Measurements from ENCODE around the gene IPO9.
A peak's percentile ranks its signal among the peaks of the same experiment; 100 is the strongest.

IPO9 gene

DNA sequence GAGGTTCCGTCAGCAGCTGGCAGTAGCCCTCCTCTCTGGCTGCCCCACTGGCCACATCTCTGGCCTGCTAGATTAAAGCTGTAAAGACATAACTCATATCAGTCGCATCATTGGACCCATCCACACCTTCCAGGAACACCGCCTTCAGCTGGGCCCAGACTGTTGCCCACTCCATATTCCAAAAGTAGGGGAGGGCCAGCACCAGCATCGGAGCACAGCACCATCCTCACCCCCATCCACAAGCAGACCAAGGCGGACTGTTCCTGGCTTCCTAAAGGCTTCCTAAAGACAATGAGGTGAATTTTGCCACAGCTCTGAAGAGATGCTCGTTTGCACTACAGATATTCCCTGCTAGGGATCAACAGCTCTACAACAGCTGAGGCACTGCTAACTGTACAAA is 63.3 kb downstream of the IPO9 start:
- TF ChIP-seq, protein P1, sequence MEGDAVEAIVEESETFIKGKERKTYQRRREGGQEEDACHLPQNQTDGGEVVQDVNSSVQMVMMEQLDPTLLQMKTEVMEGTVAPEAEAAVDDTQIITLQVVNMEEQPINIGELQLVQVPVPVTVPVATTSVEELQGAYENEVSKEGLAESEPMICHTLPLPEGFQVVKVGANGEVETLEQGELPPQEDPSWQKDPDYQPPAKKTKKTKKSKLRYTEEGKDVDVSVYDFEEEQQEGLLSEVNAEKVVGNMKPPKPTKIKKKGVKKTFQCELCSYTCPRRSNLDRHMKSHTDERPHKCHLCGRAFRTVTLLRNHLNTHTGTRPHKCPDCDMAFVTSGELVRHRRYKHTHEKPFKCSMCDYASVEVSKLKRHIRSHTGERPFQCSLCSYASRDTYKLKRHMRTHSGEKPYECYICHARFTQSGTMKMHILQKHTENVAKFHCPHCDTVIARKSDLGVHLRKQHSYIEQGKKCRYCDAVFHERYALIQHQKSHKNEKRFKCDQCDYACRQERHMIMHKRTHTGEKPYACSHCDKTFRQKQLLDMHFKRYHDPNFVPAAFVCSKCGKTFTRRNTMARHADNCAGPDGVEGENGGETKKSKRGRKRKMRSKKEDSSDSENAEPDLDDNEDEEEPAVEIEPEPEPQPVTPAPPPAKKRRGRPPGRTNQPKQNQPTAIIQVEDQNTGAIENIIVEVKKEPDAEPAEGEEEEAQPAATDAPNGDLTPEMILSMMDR (IDR thresholded peaks at IDR 0.05; ENCODE audit: borderline replicate concordance, control extremely low read depth, extremely low read depth, insufficient read depth, missing control alignments) = no peak
- in situ Hi-C loops (cut with MboI; ENCODE audit: low sequenced_read_pairs, unreplicated experiment) = loop anchor here (25.0 kb wide), 1 partner anchor 220 kb away; the partner anchor contains the start of gene GPR37L1
- peak; percentile 6 for DNase-seq (ENCODE audit: low spot score)

DNA sequence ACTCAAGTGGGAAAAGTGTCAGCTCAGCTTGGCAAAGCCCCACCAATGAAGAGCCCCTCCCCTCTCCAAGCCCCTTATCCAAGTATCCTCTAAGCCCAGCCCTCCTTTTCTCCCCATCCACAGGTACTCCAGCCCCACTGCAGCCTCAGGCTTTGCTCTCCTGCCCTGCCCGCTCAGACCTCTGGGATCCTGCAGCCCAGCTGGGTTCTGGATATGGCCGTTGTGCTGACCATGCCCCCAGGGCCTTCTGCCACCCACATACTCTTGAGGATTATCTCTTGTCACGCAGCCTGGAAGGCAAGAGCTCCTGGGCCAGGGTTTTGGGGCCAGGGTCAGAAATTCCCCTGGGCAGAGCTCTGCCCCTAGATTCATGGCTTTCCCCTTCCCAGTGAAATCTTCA is 64.5 kb downstream of the IPO9 start:
- in situ Hi-C loops (cut with MboI; ENCODE audit: low sequenced_read_pairs, unreplicated experiment) = loop anchor here (25.0 kb wide), 1 partner anchor 219 kb away; the partner anchor contains the start of gene GPR37L1
- TF ChIP-seq, protein P1 (IDR thresholded peaks at IDR 0.05; ENCODE audit: borderline replicate concordance, control extremely low read depth, extremely low read depth, insufficient read depth, missing control alignments) = no peak
- peak; percentile 8 for DNase-seq (ENCODE audit: low spot score)

DNA sequence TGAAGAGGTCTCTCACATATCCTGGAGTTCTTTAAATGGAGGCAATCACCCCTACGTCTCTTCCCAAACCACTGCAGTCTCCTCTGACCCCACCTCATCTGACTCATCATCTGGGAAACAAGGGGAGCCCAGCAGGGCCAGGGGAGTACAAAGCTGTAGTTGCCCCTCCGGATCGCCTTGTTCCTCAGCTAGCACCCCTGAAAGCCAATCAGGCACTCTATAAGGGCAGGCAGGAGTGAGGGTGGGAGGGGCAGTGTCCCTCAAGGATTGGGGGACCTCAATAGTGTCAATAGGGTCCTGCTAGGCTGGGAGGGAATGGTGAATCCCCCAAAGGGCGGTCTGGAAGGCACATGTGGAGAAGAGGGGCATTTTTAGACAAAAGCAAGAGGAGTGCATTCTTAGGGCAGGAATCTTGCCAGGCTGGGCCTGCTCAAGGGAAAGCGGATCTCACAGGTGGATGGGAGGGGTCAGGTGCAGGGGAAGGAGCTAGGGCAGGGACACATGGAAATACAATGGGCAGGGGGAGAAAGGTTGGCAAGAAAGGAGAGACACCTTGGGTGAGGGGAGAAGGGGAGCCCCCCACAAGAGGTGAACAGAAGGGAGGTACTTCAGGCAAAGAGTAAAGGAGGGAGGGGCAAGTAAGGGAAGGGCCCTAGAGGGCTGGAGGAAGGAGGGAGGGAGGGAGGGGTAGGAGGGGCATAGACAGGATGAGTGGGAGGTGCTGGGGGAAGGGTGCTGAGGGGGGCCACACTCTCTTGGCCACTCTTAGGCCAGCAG is 65.6 kb downstream of the IPO9 start:
- peak; percentile 18 for DNase-seq (ENCODE audit: low spot score)
- TF ChIP-seq, protein P1 (IDR thresholded peaks at IDR 0.05; ENCODE audit: borderline replicate concordance, control extremely low read depth, extremely low read depth, insufficient read depth, missing control alignments) = no peak
- in situ Hi-C loops (cut with MboI; ENCODE audit: low sequenced_read_pairs, unreplicated experiment) = loop anchor here (5.0 to 25.0 kb wide), 2 partner anchors 78 to 218 kb away; partner anchors contain the start of gene GPR37L1

DNA sequence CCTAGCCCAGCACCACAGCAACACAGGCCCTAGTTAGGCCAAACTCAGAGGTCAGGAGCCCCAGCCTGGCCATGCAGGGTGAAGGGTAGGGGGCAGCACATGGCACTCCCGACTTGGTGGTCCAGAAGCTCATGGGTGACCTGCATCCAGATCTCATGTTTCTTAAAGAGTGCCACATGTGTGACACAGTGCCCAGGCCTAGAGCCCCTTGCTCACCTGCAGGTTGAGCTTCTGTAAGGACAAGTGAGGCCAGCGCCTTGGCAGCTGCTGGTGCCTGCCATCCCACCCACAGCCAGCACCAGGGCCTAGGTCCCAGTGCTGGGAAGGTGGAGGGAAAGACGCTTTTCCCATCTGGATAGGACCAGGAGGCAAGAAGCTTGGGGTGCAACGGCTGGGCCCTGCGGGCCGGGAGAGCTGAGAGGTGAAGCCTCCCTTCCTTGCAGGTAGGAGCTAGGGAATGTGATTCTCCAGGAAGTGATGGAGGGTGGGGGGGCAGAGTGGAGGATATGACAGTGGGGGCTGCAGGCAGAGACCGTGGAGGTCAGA is 66.2 kb downstream of the IPO9 start:
- in situ Hi-C loops (cut with MboI; ENCODE audit: low sequenced_read_pairs, unreplicated experiment) = loop anchor here (5.0 to 25.0 kb wide), 2 partner anchors 77 to 217 kb away; partner anchors contain the start of gene GPR37L1
- no peak for DNase-seq (ENCODE audit: low spot score)
- TF ChIP-seq, protein P1 (IDR thresholded peaks at IDR 0.05; ENCODE audit: borderline replicate concordance, control extremely low read depth, extremely low read depth, insufficient read depth, missing control alignments) = no peak

DNA sequence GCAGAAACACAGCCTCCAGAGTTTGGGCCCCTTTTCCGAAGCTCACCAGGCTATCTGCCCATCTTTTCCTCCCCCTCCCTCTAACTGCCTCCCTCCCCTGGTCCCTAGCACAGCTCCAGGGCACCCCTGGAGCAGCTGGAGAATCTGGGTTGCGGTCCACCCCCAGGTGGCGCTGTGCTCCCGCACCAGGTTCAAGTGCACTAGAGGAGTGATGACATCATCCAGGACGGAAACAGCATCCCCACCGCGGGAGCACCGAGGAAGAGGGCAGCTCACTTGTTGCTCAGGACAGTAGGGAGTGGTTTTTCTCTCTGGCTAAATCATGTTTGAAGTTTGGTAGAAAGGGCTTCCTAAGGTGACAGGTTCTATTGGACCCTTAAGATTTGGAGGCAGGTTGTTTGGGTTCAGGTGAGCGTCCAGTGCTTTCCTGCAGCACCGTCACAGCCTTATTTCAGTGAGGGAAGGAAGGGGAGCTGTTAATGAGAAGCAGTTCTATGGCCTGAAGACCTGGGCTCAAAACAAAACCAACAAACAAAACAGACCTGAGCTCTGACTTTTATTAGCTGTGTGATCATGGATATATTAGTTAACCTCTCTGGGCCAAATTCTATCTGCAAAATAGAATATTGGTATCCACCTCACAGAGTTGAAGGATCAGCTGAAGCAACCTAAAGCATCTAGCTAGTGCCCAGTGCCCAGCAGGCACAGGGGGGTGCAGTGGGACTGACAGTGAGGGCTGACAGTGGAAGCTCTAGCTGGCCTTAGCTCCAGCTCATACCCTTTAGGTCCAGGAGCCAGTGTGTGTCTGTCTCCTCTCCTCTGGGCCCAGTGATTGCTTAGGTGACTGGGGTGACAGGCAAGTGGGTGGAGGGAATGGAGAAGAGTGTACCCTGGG is 67.2 kb downstream of the IPO9 start:
- in situ Hi-C loops (cut with MboI; ENCODE audit: low sequenced_read_pairs, unreplicated experiment) = loop anchor here (5.0 to 25.0 kb wide), 2 partner anchors 76 to 216 kb away; partner anchors contain the start of gene GPR37L1

More for the DNA sequence above, 67.2 kb downstream of the IPO9 start:
- TF ChIP-seq, protein P1 (IDR thresholded peaks at IDR 0.05; ENCODE audit: borderline replicate concordance, control extremely low read depth, extremely low read depth, insufficient read depth, missing control alignments) = peak; percentile 89
- DNase-seq (ENCODE audit: low spot score) = peak; percentile 91
